ENCODE measurements around the gene PCP2. TPM values are rescaled to one million over a fixed set of nuclear protein-coding genes. Genes with fewer than 3 reads are reported as not detected.

The PCP2 gene
- total RNA-seq, 1 experiment from 2014 or later: not detected

DNA sequence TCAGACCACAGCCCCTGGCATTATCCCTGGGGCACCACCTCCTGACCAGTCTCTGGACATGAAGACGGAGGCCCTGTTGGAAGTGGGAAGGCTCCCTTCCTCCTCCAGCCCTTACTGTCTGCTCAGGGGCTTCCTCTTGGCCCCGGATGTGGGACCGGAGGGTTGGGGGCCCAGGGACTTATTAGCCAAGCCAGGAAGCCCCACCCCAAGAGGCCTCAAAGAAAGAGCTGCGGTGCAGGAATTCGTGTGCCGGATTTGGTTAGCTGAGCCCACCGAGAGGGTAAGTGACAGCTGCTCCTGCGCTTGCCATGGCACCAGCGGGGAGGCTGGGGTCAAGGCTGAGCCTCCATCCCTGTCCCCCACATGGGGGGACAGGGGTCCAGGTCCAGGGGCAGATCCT is 35.3 kb upstream of the PCP2 start, which contains the start of gene RETN:
RETN (plus strand) TSS at position 208 of the 400 bp plus-strand sequence. CDS start 278 bp downstream, outside the sequence.
- Mint-ChIP-seq H3K4me3 (peak within 1 kb of the TSS; percentile 77 to 93), H3K27ac (no peak within 1 kb of the TSS), H3K36me3 (ENCODE audit: insufficient read depth in 1 of 3, low read depth in 3 of 3) (no peaks in the 10 kb centered on the region; a peak in 1 of 7 replicates), H3K27me3 (ENCODE audit: low read depth) (peaks cover 85% of the 10 kb centered on the region), H3K4me1 (peaks cover 0 to 12% of the 10 kb centered on the region in 2 experiments; a peak in 3 of 4 replicates), H3K9me3 (peaks cover 0 to 4% of the 10 kb centered on the region in 2 experiments; a peak in 2 of 5 replicates)
- Histone ChIP-seq H2AFZ (ENCODE audit: low read length) (no peak within 1 kb of the TSS), H3K9me3 (ENCODE audit: control insufficient read depth, low read depth, low read length) (no peaks in the 10 kb centered on the region), H2BK12ac (ENCODE audit: insufficient read length, low read depth, low read length) (no peak within 1 kb of the TSS), H2BK15ac (ENCODE audit: low read depth, low read length) (no peak within 1 kb of the TSS), H3K27me3 (ENCODE audit: insufficient read depth, low read length) (peaks cover 2% of the 10 kb centered on the region; the same call in 1 of the 2 replicates), H3K4ac (ENCODE audit: low read depth, low read length) (no peak within 1 kb of the TSS), H3K18ac (ENCODE audit: insufficient read length, low read depth, low read length) (no peak within 1 kb of the TSS), H2AK5ac (ENCODE audit: insufficient read length, low read length) (no peak within 1 kb of the TSS), H2BK20ac (ENCODE audit: low read depth, low read length, poor library complexity, severe bottlenecking) (no peak within 1 kb of the TSS), H3K4me1 (ENCODE audit: insufficient read depth, low read length) (no peaks in the 10 kb centered on the region), H4K20me1 (ENCODE audit: control insufficient read depth, insufficient read depth, insufficient read length) (no peaks in the 10 kb centered on the region), H3T11ph (ENCODE audit: low read length) (no peak within 1 kb of the TSS), H2BK5ac (ENCODE audit: insufficient read length, low read length) (no peak within 1 kb of the TSS), H4K8ac (replicated peaks; ENCODE audit: insufficient read length, low read depth, low read length) (no peak within 1 kb of the TSS), H3K79me2 (ENCODE audit: insufficient read depth, low read length) (no peaks in the 10 kb centered on the region), H3K4me2 (ENCODE audit: insufficient read depth, insufficient read length, low read length) (peak within 1 kb of the TSS; percentile 57), H4K5ac (ENCODE audit: insufficient read length, low read depth, low read length) (no peak within 1 kb of the TSS), H3K79me1 (ENCODE audit: insufficient read depth, low read depth, low read length, poor library complexity, severe bottlenecking) (no peaks in the 10 kb centered on the region), H3K9ac (ENCODE audit: extremely low read depth, insufficient read length, low read length) (no peak within 1 kb of the TSS), H3K56ac (ENCODE audit: insufficient read length, low read depth, low read length) (no peak within 1 kb of the TSS), H2BK120ac (ENCODE audit: low read depth, low read length, poor library complexity, severe bottlenecking) (no peak within 1 kb of the TSS), H3K14ac (ENCODE audit: insufficient read depth, low read length) (no peak within 1 kb of the TSS), H3K27ac (ENCODE audit: insufficient read length, low read depth, low read length) (no peak within 1 kb of the TSS), H3K23ac (ENCODE audit: insufficient read length, low read depth, low read length) (no peak within 1 kb of the TSS), H4K91ac (ENCODE audit: insufficient read length, low read depth, low read length) (no peak within 1 kb of the TSS), H3K23me2 (ENCODE audit: insufficient read length, low read depth, low read length, poor library complexity, severe bottlenecking) (peaks cover 6% of the 10 kb centered on the region)
- WGBS (ENCODE audit: extremely low coverage, insufficient read length, low lambda C conversion rate): no CpG with 5 or more reads among the region's 9 CpGs
- TF ChIP-seq, protein P1, sequence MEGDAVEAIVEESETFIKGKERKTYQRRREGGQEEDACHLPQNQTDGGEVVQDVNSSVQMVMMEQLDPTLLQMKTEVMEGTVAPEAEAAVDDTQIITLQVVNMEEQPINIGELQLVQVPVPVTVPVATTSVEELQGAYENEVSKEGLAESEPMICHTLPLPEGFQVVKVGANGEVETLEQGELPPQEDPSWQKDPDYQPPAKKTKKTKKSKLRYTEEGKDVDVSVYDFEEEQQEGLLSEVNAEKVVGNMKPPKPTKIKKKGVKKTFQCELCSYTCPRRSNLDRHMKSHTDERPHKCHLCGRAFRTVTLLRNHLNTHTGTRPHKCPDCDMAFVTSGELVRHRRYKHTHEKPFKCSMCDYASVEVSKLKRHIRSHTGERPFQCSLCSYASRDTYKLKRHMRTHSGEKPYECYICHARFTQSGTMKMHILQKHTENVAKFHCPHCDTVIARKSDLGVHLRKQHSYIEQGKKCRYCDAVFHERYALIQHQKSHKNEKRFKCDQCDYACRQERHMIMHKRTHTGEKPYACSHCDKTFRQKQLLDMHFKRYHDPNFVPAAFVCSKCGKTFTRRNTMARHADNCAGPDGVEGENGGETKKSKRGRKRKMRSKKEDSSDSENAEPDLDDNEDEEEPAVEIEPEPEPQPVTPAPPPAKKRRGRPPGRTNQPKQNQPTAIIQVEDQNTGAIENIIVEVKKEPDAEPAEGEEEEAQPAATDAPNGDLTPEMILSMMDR (conservative IDR thresholded peaks at IDR 0.05): no peak
- DNase-seq: no peak
